HG02981 (cell line): ENCODE results near the gene IRAK3.
A peak's percentile ranks its signal among the peaks of the same experiment; 100 is the strongest.
"Not testable (repeated sequence)": the region's sequence is repeated elsewhere in the genome, so short reads cannot be mapped to it uniquely, and the experiment has no call there.

Experiments used
- ATAC-seq: cut with Tn5 transposase; IDR thresholded peaks from one replicate; pipeline ENCODE4 v1.9.1; 2021; ENCODE audit warnings: mild to moderate bottlenecking, moderate library complexity; ENCODE audit not compliant: unreplicated experiment

Gene IRAK3

DNA sequence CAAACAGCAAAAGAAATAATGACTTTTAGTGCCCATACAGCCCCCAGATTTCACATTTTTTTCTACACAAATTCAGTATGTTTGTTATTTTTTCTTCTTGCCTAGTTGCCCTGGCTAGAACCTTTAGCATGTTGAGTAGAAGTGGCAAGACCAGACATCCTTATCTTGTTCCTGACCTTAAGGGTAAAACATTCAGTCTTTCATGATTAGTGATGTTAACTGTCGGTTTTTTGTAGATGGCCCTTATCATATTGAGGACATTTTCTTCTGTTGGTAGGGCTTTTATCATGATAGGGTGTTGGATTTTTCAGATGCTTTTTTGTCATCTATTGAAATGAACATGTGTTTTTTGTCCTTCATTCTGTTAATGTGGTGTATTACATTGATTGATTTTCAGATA is 17.1 kb downstream of the IRAK3 start:
- ATAC-seq: no peak

DNA sequence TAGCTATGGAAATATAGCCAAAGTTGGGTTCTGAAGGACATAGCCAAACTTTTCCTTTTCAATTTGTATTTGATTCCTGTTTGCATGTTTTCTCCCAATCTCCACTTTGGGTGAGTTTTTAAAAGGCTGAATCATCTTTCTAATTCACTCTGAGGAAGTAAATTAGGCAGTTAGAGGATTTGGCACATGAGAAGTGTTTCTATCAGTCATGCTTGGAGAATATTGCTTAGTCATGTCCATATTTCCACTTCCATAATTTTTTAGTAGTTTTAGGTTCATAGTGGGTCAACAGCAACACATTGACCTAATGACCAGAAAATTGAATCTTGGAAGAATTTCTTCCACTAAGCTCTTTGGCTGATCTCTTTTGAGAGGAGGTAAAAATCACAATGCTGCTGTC is 21.8 kb downstream of the IRAK3 start:
- no peak for ATAC-seq

DNA sequence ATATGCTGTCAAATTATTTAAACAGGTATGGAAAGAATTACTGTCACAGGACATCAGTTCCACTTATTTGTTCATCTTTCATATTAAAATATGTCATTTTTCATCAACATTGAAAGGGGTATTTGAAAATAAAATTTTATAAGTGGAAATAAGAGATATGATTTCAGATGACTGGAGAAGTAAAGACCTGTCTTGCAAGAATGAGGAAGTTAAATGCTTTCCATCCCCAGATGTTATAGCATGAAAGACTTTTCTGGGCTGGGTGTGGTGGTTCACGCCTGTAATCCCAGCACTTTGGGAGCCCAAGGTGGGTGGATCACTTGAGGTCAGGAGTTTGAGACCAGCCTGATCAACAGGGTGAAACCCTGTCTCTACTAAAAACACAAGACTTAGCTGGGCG is 22.6 kb downstream of the IRAK3 start:
- not testable (repeated sequence) for ATAC-seq

DNA sequence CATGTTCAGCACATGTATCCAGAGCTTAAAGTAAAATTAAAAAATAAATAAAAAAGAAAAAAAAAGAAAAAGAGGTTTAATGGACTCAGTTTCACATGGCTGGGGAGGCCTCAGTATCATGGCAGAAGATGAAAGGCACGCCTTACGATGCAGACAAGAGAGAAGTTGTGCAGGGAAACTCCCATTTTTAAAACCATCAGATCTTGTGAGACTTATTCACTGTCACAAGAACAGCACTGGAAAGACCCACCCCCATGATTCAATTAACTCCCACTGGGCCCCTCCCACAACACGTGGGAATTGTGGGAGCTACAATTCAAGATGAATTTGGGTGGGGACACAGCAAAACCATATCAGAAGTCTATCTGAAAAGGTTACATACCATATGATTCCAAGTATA is 24.0 kb downstream of the IRAK3 start:
- not testable (repeated sequence) for ATAC-seq

DNA sequence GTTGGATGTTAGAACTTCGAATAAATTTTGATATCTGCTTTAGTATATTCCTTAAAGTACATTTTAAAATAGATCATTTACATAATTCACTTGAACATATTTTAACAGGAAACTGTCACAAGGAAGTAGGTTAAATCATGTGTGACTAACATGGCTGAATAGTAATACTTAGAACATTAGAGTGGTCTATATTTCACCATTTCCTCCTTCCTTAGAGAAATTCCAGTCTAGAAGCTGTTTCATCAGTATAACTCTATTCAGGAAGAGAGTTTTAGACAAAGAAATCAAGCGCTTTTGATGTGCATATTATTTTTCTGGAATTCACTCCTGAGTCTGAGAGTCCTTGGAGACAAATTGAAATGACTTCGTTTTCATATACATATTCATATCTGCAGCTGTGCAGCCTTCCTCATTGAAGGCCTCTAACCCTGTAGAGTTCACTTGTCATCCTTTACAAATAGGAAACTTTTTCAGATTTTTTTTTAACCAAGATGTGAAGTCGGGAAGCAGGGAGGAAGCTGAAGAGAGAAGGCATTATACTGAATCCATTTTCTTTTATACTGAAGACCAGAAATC is 28.4 kb downstream of the IRAK3 start:
- ATAC-seq: no peak

DNA sequence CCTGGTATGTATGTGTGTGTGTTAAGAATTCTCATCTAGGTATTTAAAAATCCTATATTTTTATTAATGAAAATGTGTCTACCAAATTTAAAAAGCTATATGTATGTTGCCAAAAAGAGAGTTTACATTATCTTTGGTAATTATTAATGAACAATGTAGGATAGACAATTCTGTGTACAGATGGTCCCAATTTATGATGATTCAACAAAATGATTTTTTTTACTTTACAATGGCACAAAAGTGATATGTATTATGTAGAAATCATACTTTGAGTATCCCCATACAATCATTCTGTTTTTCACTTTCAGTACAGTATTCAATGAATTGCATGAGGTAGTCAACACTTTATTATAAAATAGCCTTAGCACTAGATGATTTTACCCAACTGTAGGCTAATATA is 39.4 kb downstream of the IRAK3 start:
- no peak for ATAC-seq

DNA sequence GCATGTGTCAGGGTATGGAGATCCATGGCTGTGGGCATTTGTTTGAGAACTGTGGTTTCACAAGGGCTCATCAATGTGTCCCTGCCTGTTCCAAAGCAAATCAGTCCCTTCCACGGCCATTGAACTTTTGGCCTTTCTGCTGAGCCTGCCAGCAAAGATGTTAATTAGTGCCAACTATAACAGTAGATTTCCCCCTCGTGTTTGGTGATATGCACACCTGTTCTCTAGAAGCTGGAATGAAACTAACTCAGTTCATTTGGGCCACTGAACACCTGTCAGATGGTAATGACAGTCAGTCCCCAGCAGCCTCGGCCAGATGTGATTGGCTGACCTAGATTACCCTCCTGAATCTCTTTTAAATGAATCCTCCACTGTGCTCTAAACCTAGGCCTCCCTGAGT is 43.2 kb downstream of the IRAK3 start:
- ATAC-seq: peak; percentile 29

DNA sequence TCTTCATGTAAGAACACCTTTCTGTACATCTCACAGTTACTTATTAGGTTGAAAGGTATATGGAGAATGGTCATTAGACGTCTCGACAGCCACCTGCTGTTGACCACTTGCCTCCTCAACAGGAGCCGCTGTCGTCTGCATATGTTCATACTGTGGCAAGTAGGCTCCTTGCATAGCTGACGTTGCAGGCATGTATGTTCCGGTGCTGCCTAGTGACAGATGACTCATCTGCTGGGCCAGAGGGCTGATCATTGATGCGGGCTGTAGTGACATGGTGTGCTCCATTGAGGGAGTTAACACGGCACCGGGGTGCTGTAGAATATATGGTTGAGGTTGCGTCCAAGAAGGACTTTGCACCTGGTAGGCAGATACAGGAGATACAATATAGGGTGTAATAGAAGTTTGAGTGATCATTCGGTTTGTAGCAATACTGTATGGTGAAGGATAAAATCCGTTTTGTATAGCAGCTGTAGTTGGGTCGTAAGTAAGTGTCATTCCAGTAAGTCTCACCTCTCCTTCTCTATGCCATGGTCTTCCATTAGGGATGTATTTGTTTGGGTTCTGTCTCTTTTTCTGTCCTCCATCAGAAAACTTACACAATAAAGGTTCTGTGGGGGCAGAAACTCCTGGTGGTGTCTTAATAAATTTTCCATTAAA is 45.2 kb downstream of the IRAK3 start:
- ATAC-seq: peak; percentile 85

DNA sequence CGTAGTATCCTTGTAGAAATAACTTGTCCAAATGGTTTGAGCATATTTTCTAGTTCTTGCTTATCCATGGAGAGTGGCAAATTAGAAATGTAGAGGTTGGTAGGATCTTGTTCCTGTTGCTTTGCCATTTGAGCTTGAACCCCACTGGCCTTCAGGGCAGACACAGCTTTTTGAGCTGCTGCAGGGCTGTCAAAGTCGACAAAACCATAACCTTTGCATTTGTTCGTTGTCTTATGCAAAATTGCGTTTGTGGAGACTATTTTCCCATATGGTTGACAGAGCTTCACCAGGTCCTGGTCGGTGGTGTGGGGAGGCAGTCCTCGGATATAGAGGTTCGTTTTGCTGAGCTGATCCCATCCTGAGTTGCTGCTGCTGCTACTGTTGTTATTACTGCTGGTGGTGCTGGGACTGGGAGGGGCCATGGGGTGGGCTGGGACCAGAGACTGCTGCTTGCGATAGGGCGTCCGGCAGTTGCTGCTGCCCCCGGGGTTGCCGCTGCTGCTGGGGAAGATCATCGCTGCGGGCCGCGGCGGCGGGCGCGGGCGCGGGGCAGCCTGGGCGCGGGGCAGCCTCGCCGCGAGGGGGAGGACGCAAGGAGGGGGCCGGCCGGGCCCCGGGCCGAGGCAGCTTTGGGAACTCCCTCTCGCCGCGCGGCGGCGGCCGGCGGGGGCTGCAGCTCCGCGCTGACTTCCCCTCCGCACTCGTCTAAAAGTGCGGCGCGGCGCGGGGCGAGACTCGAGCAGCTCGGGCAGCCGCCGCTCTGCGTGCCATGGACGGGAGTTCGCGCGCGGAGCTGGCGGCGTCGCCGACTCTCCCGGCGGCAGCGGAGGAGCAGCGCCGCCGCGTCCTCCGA is 46.0 kb downstream of the IRAK3 start:
- ATAC-seq: peak; percentile 45

DNA sequence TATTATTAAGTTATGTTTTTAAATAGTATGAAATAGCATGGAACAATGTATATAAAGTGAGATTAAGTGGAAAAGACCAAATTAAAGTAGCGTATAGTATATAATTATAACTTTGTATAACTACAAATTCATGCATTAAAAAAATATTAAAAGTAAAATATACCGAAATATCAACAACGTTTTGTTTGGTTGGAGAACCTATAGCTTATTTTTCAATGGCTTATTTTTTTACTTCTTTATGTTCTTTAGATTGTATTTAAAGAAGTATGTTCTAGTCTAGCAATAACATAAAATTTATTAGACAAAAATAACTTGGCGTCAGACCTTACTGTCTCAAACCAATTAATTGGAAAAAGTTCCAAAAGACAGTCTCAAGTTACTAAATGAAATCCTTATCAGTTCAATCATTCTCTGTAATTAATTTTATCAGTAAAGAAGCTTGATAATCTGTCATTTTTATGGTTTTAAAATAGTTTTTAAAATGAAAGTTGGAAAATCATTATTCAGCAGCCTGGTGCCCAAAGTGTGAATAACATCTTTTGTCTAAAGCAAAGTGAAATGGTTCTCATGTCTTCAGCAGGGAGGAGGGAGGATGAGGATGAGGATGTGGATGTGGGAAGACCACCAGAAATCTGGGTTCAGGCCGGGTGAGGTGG is 46.7 kb downstream of the IRAK3 start:
- no peak for ATAC-seq

DNA sequence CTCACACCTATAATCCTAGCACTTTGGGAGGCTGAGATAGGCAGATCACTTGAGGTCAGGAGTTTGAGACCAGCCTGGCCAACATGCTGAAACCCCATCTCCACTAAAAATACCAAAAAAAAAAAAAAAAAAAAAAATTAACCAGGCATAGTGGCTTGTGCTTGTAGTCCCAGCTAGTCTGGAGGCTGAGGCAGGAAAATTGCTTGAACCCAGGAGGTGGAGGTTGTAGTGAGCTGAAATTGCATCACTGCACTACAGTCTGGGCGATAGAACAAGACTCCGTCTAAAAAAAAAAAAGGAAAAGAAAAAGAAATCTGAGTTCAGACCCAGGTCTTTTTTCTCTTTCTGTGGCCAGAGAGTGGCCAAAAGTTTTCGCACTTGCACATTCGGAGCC is 47.3 kb downstream of the IRAK3 start:
- not testable (repeated sequence) for ATAC-seq

DNA sequence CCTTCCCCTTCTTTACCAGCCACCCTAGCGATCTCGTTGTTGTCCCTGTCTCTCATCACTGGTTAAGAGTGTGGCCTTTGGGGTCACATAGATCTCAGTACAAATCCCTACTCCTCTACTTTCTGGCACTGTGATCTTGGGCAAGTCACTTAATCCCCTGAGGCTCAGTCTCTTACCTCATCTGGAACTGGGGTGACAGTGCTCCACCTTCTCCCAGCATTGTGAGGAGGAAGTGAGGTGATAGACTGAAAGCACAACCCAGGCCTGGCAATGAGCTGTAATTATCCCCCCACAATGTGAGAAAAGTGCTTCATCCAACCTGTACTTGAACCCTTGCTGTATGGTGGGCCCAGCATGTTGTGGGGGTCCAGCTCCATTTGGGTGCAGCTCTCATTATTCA is 48.0 kb downstream of the IRAK3 start:
- ATAC-seq: no peak

DNA sequence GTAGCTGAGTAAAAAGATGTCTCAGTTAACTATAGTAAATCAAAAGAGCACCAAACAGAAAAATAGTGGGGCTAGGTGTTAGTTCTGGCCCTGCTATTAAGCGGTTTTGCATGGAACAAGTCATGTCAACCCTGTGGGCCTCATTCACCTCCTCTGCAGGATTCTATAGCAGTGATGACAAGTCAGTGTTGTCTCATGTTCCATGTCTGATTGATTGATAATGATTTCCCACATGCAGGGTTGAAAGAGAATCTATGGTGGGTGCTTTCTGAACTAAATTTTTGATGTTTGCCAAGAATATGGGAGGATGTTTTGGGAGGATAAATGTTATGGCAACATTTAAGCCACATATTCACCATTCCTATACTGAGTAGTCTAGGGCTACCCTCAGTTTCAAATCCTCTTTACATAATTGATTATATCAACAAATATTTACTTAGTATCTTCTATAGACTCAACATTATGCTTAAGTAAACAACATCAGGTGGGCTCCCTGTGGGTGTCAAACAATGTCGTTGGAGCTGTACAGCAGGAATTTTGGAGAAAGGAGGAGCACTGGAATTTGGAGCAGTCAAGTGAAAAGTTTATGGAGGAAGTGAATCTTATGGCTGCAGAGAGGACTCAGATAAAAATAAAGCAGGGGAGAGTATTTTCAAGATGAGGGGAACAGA is 48.6 kb downstream of the IRAK3 start:
- ATAC-seq: no peak

DNA sequence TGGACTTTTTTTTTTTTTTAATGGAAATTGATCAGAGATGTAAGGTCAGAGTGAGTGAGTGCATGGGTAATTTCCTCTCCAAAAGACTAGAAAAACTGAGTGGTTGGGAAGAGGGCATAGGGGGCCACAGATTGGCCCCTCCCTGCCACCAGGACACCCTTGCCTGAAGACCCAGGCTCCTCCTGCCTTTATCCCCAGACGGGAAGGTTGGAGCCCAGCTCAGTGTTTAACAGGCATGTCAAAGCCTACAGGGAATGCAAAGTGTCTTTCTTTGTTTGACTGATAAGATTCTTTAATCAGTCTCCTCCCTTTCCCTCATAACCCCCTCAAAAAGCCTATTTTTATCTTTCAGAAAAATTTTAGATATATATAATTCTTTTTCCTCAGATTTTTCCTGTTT is 50.3 kb downstream of the IRAK3 start:
- ATAC-seq: no peak

DNA sequence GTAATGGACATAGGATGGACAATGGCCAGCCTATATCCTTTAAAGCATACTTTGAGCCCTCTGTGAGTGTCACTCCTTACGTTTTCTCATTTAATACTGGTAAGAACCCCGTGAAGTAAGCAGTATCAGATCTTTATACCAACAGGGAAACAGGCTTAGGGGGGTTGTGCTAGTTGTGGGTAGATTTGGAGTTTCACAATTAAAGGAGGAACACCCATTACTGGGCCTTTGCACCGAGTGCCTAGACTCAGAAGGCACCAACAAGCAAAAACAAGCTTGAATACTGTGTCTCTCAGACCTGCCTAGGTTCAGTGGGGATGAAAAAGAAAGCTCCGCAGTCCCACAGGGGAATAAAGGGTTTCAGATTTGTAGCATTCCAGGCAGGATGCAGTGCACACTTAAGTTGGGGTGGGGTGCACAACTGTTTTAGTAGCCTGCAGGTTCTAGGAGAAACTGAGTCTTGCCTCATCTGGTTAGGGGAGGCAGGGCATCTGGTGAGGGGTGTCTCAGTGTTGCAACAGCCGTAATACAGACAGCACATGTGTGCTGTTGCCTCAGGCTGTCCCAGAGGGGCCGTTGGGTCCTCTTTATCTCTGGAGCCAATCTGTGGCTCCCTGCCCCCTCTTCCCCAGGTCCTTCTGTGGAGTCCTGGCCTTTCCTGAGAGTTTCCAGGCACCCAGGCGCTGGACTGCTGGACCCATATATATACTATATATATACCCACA is 51.2 kb downstream of the IRAK3 start:
- ATAC-seq: no peak

DNA sequence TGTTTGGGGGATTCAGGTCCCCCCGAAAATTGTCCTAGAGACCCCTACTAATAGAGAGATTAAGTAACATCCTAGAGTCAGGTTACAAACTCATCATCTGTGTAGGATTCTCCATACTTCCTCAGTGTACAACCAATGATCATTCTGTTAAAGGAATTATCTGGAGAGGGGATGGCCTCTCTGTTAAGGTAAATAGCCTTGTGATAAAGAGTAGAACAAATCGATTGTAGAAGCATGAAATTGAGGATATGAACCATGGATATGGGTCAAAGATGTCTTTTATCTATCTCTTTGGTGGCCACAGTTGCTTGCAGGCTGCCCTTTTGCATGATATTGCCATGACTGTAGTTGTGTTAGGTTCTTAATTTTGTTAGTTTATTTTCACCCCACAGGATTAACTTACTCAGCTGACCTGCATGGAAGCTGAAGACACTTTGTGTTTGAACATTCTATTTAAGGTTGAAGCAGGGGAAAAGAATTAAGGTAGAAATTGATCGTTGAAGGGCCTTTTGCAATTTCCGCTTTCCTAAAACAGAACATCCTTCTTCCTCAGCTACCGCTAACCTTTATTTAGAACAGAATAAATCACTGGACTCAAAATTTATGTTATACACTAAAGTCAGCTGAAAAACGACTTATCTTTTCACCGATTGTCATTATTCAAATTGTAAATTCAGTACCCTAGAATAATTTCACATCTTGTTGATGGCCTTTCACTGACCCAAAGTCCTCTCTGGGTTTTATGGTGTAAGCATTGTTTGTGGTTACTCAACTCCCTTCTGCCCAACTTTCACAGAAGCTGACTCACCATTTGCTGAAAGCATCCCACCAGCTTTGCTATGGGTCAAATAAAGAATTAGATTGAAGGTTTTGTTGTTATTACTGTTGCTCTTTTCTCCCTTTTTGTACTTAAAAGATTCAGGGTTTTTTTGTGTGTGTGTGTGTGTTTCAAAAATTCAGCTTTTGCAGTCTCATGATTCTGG is 52.3 kb downstream of the IRAK3 start:
- no peak for ATAC-seq

DNA sequence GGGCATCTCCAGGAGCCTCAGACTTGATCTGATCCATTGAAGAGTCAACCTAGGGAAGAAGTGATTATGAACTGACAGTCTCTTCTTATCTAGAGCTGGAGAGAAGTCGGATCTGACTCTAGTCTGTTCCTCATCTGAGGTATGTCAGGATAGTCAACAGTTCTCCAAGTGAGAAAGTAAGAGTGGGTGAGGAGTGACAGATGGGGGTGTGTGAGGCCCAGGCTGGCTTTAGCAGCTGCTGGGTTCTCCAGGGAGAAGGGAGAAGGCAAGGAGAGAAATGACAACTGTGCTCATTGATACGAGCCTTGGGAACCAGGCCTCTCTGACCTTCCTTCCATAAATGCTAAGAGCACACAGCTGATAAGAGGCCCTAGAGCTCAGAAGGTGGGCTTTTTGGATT is 53.3 kb downstream of the IRAK3 start:
- ATAC-seq: no peak

DNA sequence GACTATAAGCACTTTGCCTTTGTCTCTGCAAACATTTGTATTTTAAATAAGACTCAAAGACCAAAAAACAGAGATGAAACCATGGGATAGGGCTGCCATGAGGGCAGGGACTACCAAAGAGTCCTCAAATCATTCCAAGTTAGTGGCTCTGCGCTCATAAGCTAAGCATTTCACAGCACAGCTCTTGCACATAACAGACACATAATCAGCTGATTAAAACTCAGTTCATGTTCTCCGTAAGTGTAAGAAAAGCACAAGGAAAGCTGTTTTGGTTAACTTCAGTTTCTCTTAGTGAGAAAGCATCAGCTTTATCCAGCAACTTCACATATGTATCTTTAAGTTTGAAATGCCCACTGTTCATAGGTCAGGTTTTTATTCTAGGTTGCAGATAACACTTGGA is 54.9 kb downstream of the IRAK3 start:
- no peak for ATAC-seq

DNA sequence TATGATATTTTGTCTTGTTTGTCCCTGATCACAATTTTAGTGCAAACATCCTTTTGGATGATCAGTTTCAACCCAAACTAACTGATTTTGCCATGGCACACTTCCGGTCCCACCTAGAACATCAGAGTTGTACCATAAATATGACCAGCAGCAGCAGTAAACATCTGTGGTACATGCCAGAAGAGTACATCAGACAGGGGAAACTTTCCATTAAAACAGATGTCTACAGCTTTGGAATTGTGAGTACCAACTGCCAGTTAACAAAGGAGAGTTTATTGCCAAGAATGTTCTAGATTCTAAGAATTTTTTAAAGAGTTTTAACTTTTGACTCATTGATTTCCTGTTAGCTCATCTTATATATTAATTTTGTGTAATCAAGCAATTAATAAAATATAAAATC is 55.4 kb downstream of the IRAK3 start:
- ATAC-seq: no peak
